Karpas-422 (cell line): Measurements from ENCODE around the gene C16orf74. TPM values are rescaled to one million over a fixed set of nuclear protein-coding genes. Genes with fewer than 3 reads are reported as not detected.

Experiments
- DNase-seq: peaks from one replicate; pipeline ENCODE4 v3.0.0-alpha.2; 2015
- H2AFZ ChIP-seq: fragments of 200-600 bp; sonication (generic); 2 replicates; pipeline ENCODE4 v1.6.1; 2014; ENCODE audit warnings: antibody characterized with exemption, low read length, mixed read lengths
- H3K27ac ChIP-seq: fragments of 200-600 bp; sonication (generic); 2 replicates; pipeline ENCODE4 v1.5.1; 2014; ENCODE audit warnings: mild to moderate bottlenecking, low read length, moderate library complexity
- H3K27me3 ChIP-seq: fragments of 200-600 bp; sonication (generic); 2 replicates; pipeline ENCODE4 v1.6.1; 2014; ENCODE audit warnings: low read length, mixed read lengths
- H3K36me3 ChIP-seq: fragments of 200-600 bp; sonication (generic); 2 replicates; pipeline ENCODE4 v1.6.1; 2014; ENCODE audit warnings: low read length, mixed read lengths; ENCODE audit not compliant: insufficient read depth
- H3K4me1 ChIP-seq: fragments of 200-600 bp; sonication (generic); 2 replicates; pipeline ENCODE4 v1.6.1; 2014; ENCODE audit warnings: mild to moderate bottlenecking, low read length, mixed read lengths
- H3K4me2 ChIP-seq: fragments of 200-600 bp; sonication (generic); 2 replicates; pipeline ENCODE4 v1.6.1; 2014; ENCODE audit warnings: low read length, low read depth, mild to moderate bottlenecking; ENCODE audit not compliant: poor library complexity, severe bottlenecking
- H3K4me3 ChIP-seq: fragments of 200-600 bp; sonication (generic); 2 replicates; pipeline ENCODE4 v1.5.1; 2014; ENCODE audit warnings: mild to moderate bottlenecking, antibody characterized with exemption, low read length, mixed read lengths
- H3K79me2 ChIP-seq: fragments of 200-600 bp; sonication (generic); 2 replicates; pipeline ENCODE4 v1.6.1; 2014; ENCODE audit warnings: mild to moderate bottlenecking, low read length, mixed read lengths
- H3K9ac ChIP-seq: fragments of 200-600 bp; sonication (generic); 2 replicates; pipeline ENCODE4 v1.6.0; 2014; ENCODE audit warnings: low read length
- H3K9me2 ChIP-seq: fragments of 200-600 bp; sonication (generic), shearing (Covaris generic); replicated peaks from 2 replicates; pipeline ENCODE4 v1.6.0; 2014; ENCODE audit warnings: mild to moderate bottlenecking, low read length, moderate library complexity; ENCODE audit not compliant: insufficient read depth
- H3K9me3 ChIP-seq: fragments of 300-700, 200-600 bp; sonication (generic); 2 replicates; pipeline ENCODE4 v1.6.1; 2014; ENCODE audit warnings: low read length, mixed read lengths
- H4K20me1 ChIP-seq: fragments of 200-600 bp; sonication (generic); 2 replicates; pipeline ENCODE4 v1.6.1; 2014; ENCODE audit warnings: mild to moderate bottlenecking, antibody characterized with exemption, low read length, low read depth; ENCODE audit not compliant: insufficient read depth
- total RNA-seq: library from RNA; depleted of rRNA; stranded (reverse); fragments of >200 nt; shearing (Covaris generic); gene quantifications from 2 replicates; pipeline ENCODE4 v1.2.3, GENCODE V29; 2014; ENCODE audit warnings: low replicate concordance

The C16orf74 gene
- total RNA-seq, 1 experiment from 2014 or later: 13.3 TPM

DNA sequence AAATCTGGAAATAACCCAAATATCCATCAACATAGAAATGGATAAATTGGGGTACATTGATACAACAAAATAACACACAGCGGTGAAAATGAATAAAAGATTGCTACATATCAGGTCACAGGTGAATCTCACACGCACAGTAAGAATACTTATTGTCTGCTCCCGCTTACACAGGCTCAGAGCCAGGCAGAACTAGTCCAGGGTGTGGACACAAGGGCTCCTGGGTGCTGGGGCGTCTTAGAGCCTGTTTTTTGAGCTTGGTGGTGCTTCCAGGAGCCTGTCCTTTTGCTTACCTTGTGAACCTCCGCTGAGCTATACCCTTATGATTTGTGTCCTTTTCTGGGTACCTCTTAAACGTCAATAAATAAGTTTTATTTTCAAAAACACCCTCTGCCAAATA is 19.8 kb upstream of the C16orf74 start:
- no peaks in the 10 kb centered on the region for H3K9me3 ChIP-seq
- no peak overlapping the region for H3K4me3 ChIP-seq
- H3K36me3 ChIP-seq: no peaks in the 10 kb centered on the region
- no peaks in the 10 kb centered on the region for H3K9me2 ChIP-seq
- H3K27me3 ChIP-seq: no peaks in the 10 kb centered on the region
- no peak overlapping the region for H2AFZ ChIP-seq
- no peak overlapping the region for H3K9ac ChIP-seq
- no peaks in the 10 kb centered on the region for H4K20me1 ChIP-seq
- no peaks in the 10 kb centered on the region for H3K4me1 ChIP-seq
- no peak overlapping the region for H3K27ac ChIP-seq
- no peak overlapping the region for H3K4me2 ChIP-seq
- H3K79me2 ChIP-seq: no peaks in the 10 kb centered on the region
- no peak for DNase-seq

- Histone ChIP-seq H3K27me3 (no peaks in the 10 kb centered on the region), H3K27ac (no peak overlapping the region), H3K4me3 (no peak overlapping the region), H4K20me1 (no peaks in the 10 kb centered on the region), H3K4me1 (no peaks in the 10 kb centered on the region), H2AFZ (no peak overlapping the region), H3K9me2 (no peaks in the 10 kb centered on the region), H3K9me3 (no peaks in the 10 kb centered on the region), H3K36me3 (no peaks in the 10 kb centered on the region), H3K79me2 (no peaks in the 10 kb centered on the region), H3K9ac (no peak overlapping the region), H3K4me2 (no peak overlapping the region)
- DNase-seq: no peak
Observed at GRCh38 chr16:85768199-85768598, 17.3 kb upstream of the C16orf74 start.

- H4K20me1 ChIP-seq: 0 out of 2 replicates have a peak, but pooled peaks cover 1% of the 10 kb centered on the region
- H3K9ac ChIP-seq: no peak overlapping the region
- H3K27ac ChIP-seq: no peak overlapping the region
- H3K79me2 ChIP-seq: no peaks in the 10 kb centered on the region
- H3K27me3 ChIP-seq: no peaks in the 10 kb centered on the region
- H3K4me3 ChIP-seq: no peak overlapping the region
- H3K36me3 ChIP-seq: no peaks in the 10 kb centered on the region
- no peaks in the 10 kb centered on the region for H3K4me1 ChIP-seq
- H3K4me2 ChIP-seq: no peak overlapping the region
- DNase-seq: no peak
- H3K9me3 ChIP-seq: no peaks in the 10 kb centered on the region
- H2AFZ ChIP-seq: no peak overlapping the region
- H3K9me2 ChIP-seq: no peaks in the 10 kb centered on the region
Observed at GRCh38 chr16:85767531-85767930, 16.6 kb upstream of the C16orf74 start.

- DNase-seq: no peak
- H3K9ac ChIP-seq: no peak overlapping the region
- H3K79me2 ChIP-seq: no peaks in the 10 kb centered on the region
- H3K27me3 ChIP-seq: no peaks in the 10 kb centered on the region
- H3K9me2 ChIP-seq: no peaks in the 10 kb centered on the region
- H2AFZ ChIP-seq: no peak overlapping the region
- no peak overlapping the region for H3K4me2 ChIP-seq
- no peaks in the 10 kb centered on the region for H3K36me3 ChIP-seq
- peaks cover 5% of the 10 kb centered on the region for H3K4me1 ChIP-seq
- no peak overlapping the region for H3K27ac ChIP-seq
- H4K20me1 ChIP-seq: 0 out of 2 replicates have a peak, but pooled peaks cover 5% of the 10 kb centered on the region
- H3K4me3 ChIP-seq: no peak overlapping the region
- H3K9me3 ChIP-seq: no peaks in the 10 kb centered on the region
Observed at GRCh38 chr16:85765767-85766166, 14.9 kb upstream of the C16orf74 start.

GRCh38 chr16:85765211-85765610 is 14.3 kb upstream of the C16orf74 start:
- H2AFZ ChIP-seq: no peak overlapping the region
- H3K9me2 ChIP-seq: no peaks in the 10 kb centered on the region
- no peak overlapping the region for H3K4me2 ChIP-seq
- no peaks in the 10 kb centered on the region for H3K36me3 ChIP-seq
- H3K4me1 ChIP-seq: peaks cover 5% of the 10 kb centered on the region
- H3K9ac ChIP-seq: no peak overlapping the region
- H4K20me1 ChIP-seq: 0 out of 2 replicates have a peak, but pooled peaks cover 5% of the 10 kb centered on the region
- H3K27ac ChIP-seq: no peak overlapping the region
- H3K27me3 ChIP-seq: no peaks in the 10 kb centered on the region
- no peak for DNase-seq
- no peaks in the 10 kb centered on the region for H3K9me3 ChIP-seq
- H3K4me3 ChIP-seq: no peak overlapping the region
- H3K79me2 ChIP-seq: no peaks in the 10 kb centered on the region

DNA sequence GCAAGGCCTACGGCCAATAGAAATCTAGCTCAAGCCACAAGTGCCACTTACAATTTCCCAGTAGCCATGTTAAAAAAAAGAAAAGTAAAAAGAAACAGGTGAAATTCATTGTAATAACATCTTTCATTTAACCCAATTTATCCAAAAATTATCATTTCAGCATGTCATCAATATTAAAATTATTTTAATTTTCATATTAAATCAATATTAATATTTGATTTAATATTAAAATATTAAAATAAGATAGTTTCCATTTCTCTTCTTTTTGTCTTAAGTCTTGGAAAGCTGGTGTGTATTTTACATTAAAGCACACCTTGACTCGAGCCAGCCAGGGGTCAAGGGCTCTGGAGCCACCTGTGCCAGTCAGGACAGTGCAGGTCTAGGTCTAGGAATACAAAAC is 12.7 kb upstream of the C16orf74 start:
- peaks cover 11% of the 10 kb centered on the region; the same call in 1 of the 2 replicates for H4K20me1 ChIP-seq
- H3K9me2 ChIP-seq: no peaks in the 10 kb centered on the region
- no peaks in the 10 kb centered on the region for H3K36me3 ChIP-seq
- no peak overlapping the region for H3K9ac ChIP-seq
- peaks cover 16% of the 10 kb centered on the region for H3K4me1 ChIP-seq
- H3K9me3 ChIP-seq: no peaks in the 10 kb centered on the region
- no peak overlapping the region for H2AFZ ChIP-seq
- no peaks in the 10 kb centered on the region for H3K27me3 ChIP-seq
- no peak overlapping the region for H3K4me2 ChIP-seq
- H3K79me2 ChIP-seq: no peaks in the 10 kb centered on the region
- H3K27ac ChIP-seq: no peak overlapping the region
- no peak overlapping the region for H3K4me3 ChIP-seq
- no peak for DNase-seq

- no peaks in the 10 kb centered on the region for H3K27me3 ChIP-seq
Observed at GRCh38 chr16:85762970-85763369, 12.1 kb upstream of the C16orf74 start.

DNA sequence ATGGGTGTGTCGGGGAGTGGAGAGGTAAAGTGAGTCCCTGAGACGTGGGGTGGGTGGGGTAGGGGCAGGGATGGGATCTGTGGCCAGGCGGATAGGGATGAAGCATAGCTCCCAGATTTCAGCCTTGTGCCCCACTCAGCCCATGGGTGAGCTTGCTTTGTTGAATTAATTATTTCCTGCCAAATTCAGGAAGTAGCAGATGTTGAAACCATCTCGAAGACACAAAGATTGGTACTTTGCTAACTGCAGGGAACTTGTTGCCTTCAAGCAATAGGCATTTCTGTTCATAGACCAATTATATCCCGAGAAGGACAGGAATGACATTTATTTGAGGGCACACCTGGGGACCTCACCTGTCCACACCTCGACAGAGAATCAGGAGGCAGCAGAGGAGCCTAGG is 11.0 kb upstream of the C16orf74 start:
- Histone ChIP-seq H3K9me2 (no peaks in the 10 kb centered on the region), H3K9ac (no peak overlapping the region), H3K27me3 (no peaks in the 10 kb centered on the region), H3K27ac (no peak overlapping the region), H2AFZ (no peak overlapping the region), H3K9me3 (no peaks in the 10 kb centered on the region), H3K79me2 (no peaks in the 10 kb centered on the region), H4K20me1 (peaks cover 14% of the 10 kb centered on the region; the same call in 1 of the 2 replicates), H3K36me3 (no peaks in the 10 kb centered on the region), H3K4me2 (no peak overlapping the region), H3K4me3 (no peak overlapping the region), H3K4me1 (peaks cover 34% of the 10 kb centered on the region)
- DNase-seq: no peak

More at GRCh38 chr16:85762970-85763369, 12.1 kb upstream of the C16orf74 start:
- H3K9ac ChIP-seq: no peak overlapping the region
- no peaks in the 10 kb centered on the region for H3K36me3 ChIP-seq
- H4K20me1 ChIP-seq: peaks cover 13% of the 10 kb centered on the region; the same call in 1 of the 2 replicates
- no peak overlapping the region for H3K4me2 ChIP-seq
- H3K4me3 ChIP-seq: no peak overlapping the region
- H2AFZ ChIP-seq: no peak overlapping the region
- no peaks in the 10 kb centered on the region for H3K9me2 ChIP-seq
- no peaks in the 10 kb centered on the region for H3K79me2 ChIP-seq
- H3K9me3 ChIP-seq: no peaks in the 10 kb centered on the region
- no peak overlapping the region for H3K27ac ChIP-seq
- peaks cover 23% of the 10 kb centered on the region for H3K4me1 ChIP-seq
- DNase-seq: no peak
